K562 (cell line): Measurements from ENCODE around the gene SLC49A4. TPM values are rescaled to one million over a fixed set of nuclear protein-coding genes. Genes with fewer than 3 reads are reported as not detected.

Experiments
- ATAC-seq: fragments of 200-7000 bp; cut with Tn5 transposase; 3 replicates; pipeline ENCODE4 v1.9.1; 2020; ENCODE audit warnings: moderate library complexity
- BruUV-seq: library from RNA; stranded (reverse); fragments of 400-500 nt; replicated peaks from 2 replicates; lab custom pipeline; 2021; lab: Mats Ljungman, UMichigan
- CTCF ChIA-PET: fragments of 300-600 bp; formaldehyde crosslinking; extraction: SDS; loops from one replicate; lab custom pipeline; 2021; ENCODE audit warnings: low intra/inter-chr PET ratio; lab: Yijun Ruan, JAX
- POLR2A ChIA-PET: fragments of 300-600, 350-650 bp; sonication (Branson Sonifier 250); formaldehyde crosslinking; extraction: SDS; loops from one replicate; lab custom pipeline; 2021; ENCODE audit warnings: antibody characterized with exemption, inconsistent platforms; lab: Yijun Ruan, JAX
- DNase-seq, 4 experiments: peaks; one replicate each; pipeline versions ENCODE4 v3.0.0 to v3.0.0-alpha.2; 2011 to 2018; ENCODE audit warnings: low spot score in 3 of 4, mixed read lengths in 3 of 4; ENCODE audit errors: extremely low read depth in 1 of 4
- FAIRE-seq: peaks from 2 replicates; lab custom pipeline; 2011; peaks lifted over from hg19 to GRCh38; lab: Jason Lieb, UNC
- H2AFZ ChIP-seq: 2 replicates; pipeline ENCODE4 v1.6.0; 2011; ENCODE audit warnings: low read depth, low read length, control low read depth, inconsistent platforms
- H3K27ac ChIP-seq: fragments of 200-600 bp; 3 replicates; pipeline ENCODE4 v1.8.0; 2011; ENCODE audit warnings: low read depth, mild to moderate bottlenecking, control low read depth, inconsistent platforms, low read length, moderate library complexity, mixed read lengths; ENCODE audit errors: extremely low read depth
- H3K27me3 ChIP-seq, 2 experiments: fragments of 300-600 bp in 1 of 2; 2 replicates in 1 of 2; 3 replicates in 1 of 2; pipeline versions ENCODE4 v1.6.0 to v1.8.0; 2011; ENCODE audit warnings: inconsistent platforms in 2 of 2, low read length in 2 of 2, mild to moderate bottlenecking in 1 of 2, mixed read lengths in 1 of 2, moderate library complexity in 1 of 2; ENCODE audit not compliant: control insufficient read depth in 2 of 2, insufficient read depth in 2 of 2
- H3K36me3 ChIP-seq: fragments of 300-600 bp; 3 replicates; pipeline ENCODE4 v1.8.0; 2011; ENCODE audit warnings: mild to moderate bottlenecking, low read length, inconsistent platforms; ENCODE audit not compliant: control insufficient read depth, insufficient read depth
- H3K4me1 ChIP-seq, 2 experiments: fragments of 200-600 bp in 1 of 2; replicated peaks in 1 of 2; 2 replicates in 1 of 2; 3 replicates in 1 of 2; pipeline versions ENCODE4 v1.5.1 to v1.8.0; 2011; ENCODE audit warnings: inconsistent platforms in 2 of 2, low read length in 2 of 2, mild to moderate bottlenecking in 1 of 2, mixed read lengths in 1 of 2, moderate library complexity in 1 of 2; ENCODE audit not compliant: control insufficient read depth in 2 of 2, insufficient read depth in 2 of 2
- H3K4me2 ChIP-seq: 2 replicates; pipeline ENCODE4 v1.6.1; 2011; ENCODE audit warnings: low read length, control low read depth, inconsistent platforms, mixed read lengths; ENCODE audit not compliant: insufficient read depth
- H3K4me3 ChIP-seq: fragments of 200-600 bp; sonication (generic), shearing (Covaris generic); 2 replicates; pipeline ENCODE4 v1.5.1; 2016; ENCODE audit warnings: control low read depth, inconsistent platforms
- H3K79me2 ChIP-seq: fragments of 200-600 bp; 3 replicates; pipeline ENCODE4 v1.8.0; 2011; ENCODE audit warnings: low read length, inconsistent platforms; ENCODE audit not compliant: control insufficient read depth, insufficient read depth
- H3K9ac ChIP-seq, 2 experiments: 2 replicates each; pipeline versions ENCODE4 v1.6.0 to v1.6.1; 2011; ENCODE audit warnings: low read depth in 2 of 2, low read length in 2 of 2, control low read depth in 1 of 2, inconsistent platforms in 1 of 2, mild to moderate bottlenecking in 1 of 2, mixed read lengths in 1 of 2; ENCODE audit not compliant: insufficient read depth in 1 of 2
- H3K9me1 ChIP-seq: one replicate; pipeline ENCODE4 v1.6.0; 2011; ENCODE audit warnings: inconsistent platforms, mild to moderate bottlenecking, low read length, moderate library complexity; ENCODE audit not compliant: control insufficient read depth, insufficient read depth
- H3K9me3 ChIP-seq: replicated peaks from 2 replicates; pipeline ENCODE4 v1.5.1; 2011; ENCODE audit warnings: low read depth, low read length, inconsistent platforms; ENCODE audit not compliant: control insufficient read depth, insufficient read depth
- H4K20me1 ChIP-seq: replicated peaks from 2 replicates; pipeline ENCODE4 v1.6.1; 2011; ENCODE audit warnings: low read length, inconsistent platforms, mixed read lengths; ENCODE audit not compliant: control insufficient read depth, insufficient read depth
- ATF1 ChIP-seq, 2 experiments: fragments of 450-650 bp in 1 of 2; IDR thresholded peaks; 2 replicates each; pipeline ENCODE4 v1.6.1; 2016; ENCODE audit warnings: missing compliant biosample characterization in 1 of 2, missing genetic modification characterization in 1 of 2
- EP400 ChIP-seq: fragments of 450-650 bp; IDR thresholded peaks from 2 replicates; pipeline ENCODE4 v1.6.1; 2017; ENCODE audit warnings: antibody characterized with exemption, mild to moderate bottlenecking, moderate library complexity
- ERF ChIP-seq: fragments of 450-650 bp; formaldehyde crosslinking; IDR thresholded peaks from 2 replicates; pipeline ENCODE4 v1.4.0; 2020; ENCODE audit warnings: mild to moderate bottlenecking, mixed read lengths
- HDAC6 ChIP-seq: IDR thresholded peaks from 2 replicates; pipeline ENCODE4 v1.6.1; 2012; ENCODE audit warnings: low read depth, mild to moderate bottlenecking, control low read depth, inconsistent platforms, low read length, moderate library complexity
- HMGN3 ChIP-seq: IDR thresholded peaks from 2 replicates; pipeline ENCODE4 v1.6.1; 2011; ENCODE audit warnings: borderline replicate concordance, low read depth, mild to moderate bottlenecking, mixed read lengths, low read length; ENCODE audit not compliant: insufficient read length; ENCODE audit errors: extremely low read depth
- MED1 ChIP-seq: sonication (generic); formaldehyde crosslinking; IDR thresholded peaks from 2 replicates; pipeline ENCODE4 v1.8.1; 2023; ENCODE audit warnings: missing genetic modification reagents, borderline replicate concordance
- POLR2AphosphoS5 ChIP-seq: IDR thresholded peaks from 2 replicates; pipeline ENCODE4 v1.6.1; 2011; ENCODE audit warnings: mild to moderate bottlenecking, low read depth, low read length, moderate library complexity; ENCODE audit not compliant: control insufficient read depth, insufficient read depth
- PTRF ChIP-seq: fragments of 450-650 bp; IDR thresholded peaks from 2 replicates; pipeline ENCODE4 v1.6.1; 2016; ENCODE audit warnings: mild to moderate bottlenecking, missing genetic modification characterization, missing compliant biosample characterization
- SRSF1 ChIP-seq: fragments of 200-400 bp; formaldehyde crosslinking; IDR thresholded peaks from 2 replicates; pipeline ENCODE4 v1.6.1; 2017; ENCODE audit warnings: mild to moderate bottlenecking, low read depth, low read length, moderate library complexity
- WHSC1 ChIP-seq: IDR thresholded peaks from one replicate; pipeline ENCODE4 v1.6.1; 2012; ENCODE audit warnings: low read length, control low read depth, inconsistent platforms
- ZNF263 ChIP-seq: sonication (generic); formaldehyde crosslinking; IDR thresholded peaks from 2 replicates; pipeline ENCODE4 v1.8.0; 2022; ENCODE audit warnings: mild to moderate bottlenecking, missing genetic modification reagents, borderline replicate concordance
- ZNF695 ChIP-seq: fragments of 450-650 bp; formaldehyde crosslinking; IDR thresholded peaks from 2 replicates; pipeline ENCODE4 v1.4.0; 2020; ENCODE audit warnings: mild to moderate bottlenecking, moderate library complexity
- ZNF75A ChIP-seq: fragments of 450-650 bp; formaldehyde crosslinking; IDR thresholded peaks from 2 replicates; pipeline ENCODE4 v1.4.0; 2020; ENCODE audit warnings: mild to moderate bottlenecking
- ZNF830 ChIP-seq: fragments of 250-450 bp; sonication (Bioruptor Pico); IDR thresholded peaks from 2 replicates; pipeline ENCODE4 v1.5.0; 2021; ENCODE audit warnings: mild to moderate bottlenecking
- WGBS: fragments of 100-300 bp; shearing (Covaris generic); methylation state at CpG from one replicate; pipeline ENCODE4 v1.1.6; 2016; ENCODE audit warnings: low coverage, mixed read lengths; ENCODE audit not compliant: insufficient coverage; ENCODE audit errors: missing lambda C conversion rate; 5-methylcytosine and 5-hydroxymethylcytosine counted together
- in situ Hi-C: fragments of 300-500 bp; cut with MboI; formaldehyde crosslinking; loops from 4 replicates; pipeline ENCODE4 v1.15.0; 2018; ENCODE audit warnings: inconsistent platforms, mixed read lengths
- intact Hi-C: fragments of 100-400 bp; cut with micrococcal nuclease; formaldehyde crosslinking; loops from 2 replicates; pipeline ENCODE4 v1.14.2; 2022
- polyA plus RNA-seq, 8 experiments: library from polyadenylated mRNA; depleted of rRNA in 4 of 8; stranded (reverse) in 5 of 8; unstranded in 3 of 8; fragments of >200 nt; fragmentation: Nextera tagmentation in 2 of 8; fragmentation: Illumina TruSeq in 1 of 8; extraction: Ambion mirVana in 2 of 8; extraction: Trizol in 1 of 8; gene quantifications; 2 replicates each; pipeline versions ENCODE4 v1.2.1 to v1.2.3, GENCODE V29; 2011 to 2014; ENCODE audit warnings: inconsistent platforms in 1 of 8, missing spikeins in 1 of 8
- total RNA-seq, 7 experiments: library from RNA; depleted of rRNA in 6 of 7; stranded (reverse); fragments of >200 nt in 6 of 7; fragmentation: Illumina TruSeq in 2 of 7; extraction: Trizol in 2 of 7; gene quantifications; 2 replicates each; pipeline versions ENCODE4 v1.2.1 to v1.2.3, GENCODE V29; 2011 to 2021; ENCODE audit warnings: low replicate concordance in 1 of 7
- TF ChIP-seq, protein P1 (sequence below): sonication (generic); formaldehyde crosslinking; IDR thresholded peaks from 2 replicates; pipeline ENCODE4 v1.8.1; 2023; ENCODE audit warnings: mild to moderate bottlenecking, missing genetic modification reagents
- TF ChIP-seq, protein P2 (sequence below): fragments of 250-450 bp; sonication (Bioruptor Pico); IDR thresholded peaks from 2 replicates; pipeline ENCODE4 v1.8.0; 2022; ENCODE audit warnings: moderate library complexity, mild to moderate bottlenecking, inconsistent platforms
- TF ChIP-seq, protein P3 (sequence below): fragments of 450-650 bp; IDR thresholded peaks from 2 replicates; pipeline ENCODE4 v1.6.1; 2016; ENCODE audit warnings: missing biosample characterization, missing genetic modification characterization

Gene SLC49A4
- total and polyA plus RNA-seq, 9 of the 15 experiments (the other 6 are each of a cell fraction or from before 2014, with no cell fraction given) = 0.15 to 1.3 (median 0.83) TPM

DNA sequence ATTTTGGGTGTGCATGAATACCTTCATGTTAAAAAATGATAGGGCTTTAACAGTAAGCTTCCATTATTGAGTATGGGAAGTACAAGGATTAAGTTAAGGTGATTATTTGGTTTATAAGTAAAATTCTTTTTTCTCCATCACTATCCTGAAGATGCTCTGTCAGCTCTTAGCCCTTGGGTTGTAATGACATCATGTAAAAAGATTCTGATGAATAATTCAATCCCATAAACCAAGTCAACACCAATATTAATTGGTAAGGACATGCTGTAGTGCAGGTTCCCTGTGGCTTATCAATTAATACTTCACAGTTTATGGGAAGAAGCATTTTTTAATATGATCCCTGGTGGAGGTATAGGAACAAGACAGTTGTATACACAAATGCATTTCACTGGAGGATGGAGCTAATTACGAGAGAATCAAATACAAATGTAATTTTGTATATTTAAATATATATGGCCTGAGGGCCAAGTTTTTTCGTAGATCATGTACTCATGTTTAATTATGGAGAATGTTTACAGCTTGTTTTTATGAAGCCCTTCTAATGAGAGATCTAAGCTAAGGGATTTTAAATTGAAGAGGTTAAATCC lies 87.6 kb downstream of the SLC49A4 start (continued):
- TF ChIP-seq ZNF695 (CRISPR knock-in tag) (no peak), SRSF1 (no peak), PTRF (tag) (no peak)
- TF ChIP-seq, protein P1, sequence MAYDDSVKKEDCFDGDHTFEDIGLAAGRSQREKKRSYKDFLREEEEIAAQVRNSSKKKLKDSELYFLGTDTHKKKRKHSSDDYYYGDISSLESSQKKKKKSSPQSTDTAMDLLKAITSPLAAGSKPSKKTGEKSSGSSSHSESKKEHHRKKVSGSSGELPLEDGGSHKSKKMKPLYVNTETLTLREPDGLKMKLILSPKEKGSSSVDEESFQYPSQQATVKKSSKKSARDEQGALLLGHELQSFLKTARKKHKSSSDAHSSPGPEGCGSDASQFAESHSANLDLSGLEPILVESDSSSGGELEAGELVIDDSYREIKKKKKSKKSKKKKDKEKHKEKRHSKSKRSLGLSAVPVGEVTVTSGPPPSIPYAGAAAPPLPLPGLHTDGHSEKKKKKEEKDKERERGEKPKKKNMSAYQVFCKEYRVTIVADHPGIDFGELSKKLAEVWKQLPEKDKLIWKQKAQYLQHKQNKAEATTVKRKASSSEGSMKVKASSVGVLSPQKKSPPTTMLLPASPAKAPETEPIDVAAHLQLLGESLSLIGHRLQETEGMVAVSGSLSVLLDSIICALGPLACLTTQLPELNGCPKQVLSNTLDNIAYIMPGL (CRISPR knock-in tag) = no peak
- TF ChIP-seq, protein P2, sequence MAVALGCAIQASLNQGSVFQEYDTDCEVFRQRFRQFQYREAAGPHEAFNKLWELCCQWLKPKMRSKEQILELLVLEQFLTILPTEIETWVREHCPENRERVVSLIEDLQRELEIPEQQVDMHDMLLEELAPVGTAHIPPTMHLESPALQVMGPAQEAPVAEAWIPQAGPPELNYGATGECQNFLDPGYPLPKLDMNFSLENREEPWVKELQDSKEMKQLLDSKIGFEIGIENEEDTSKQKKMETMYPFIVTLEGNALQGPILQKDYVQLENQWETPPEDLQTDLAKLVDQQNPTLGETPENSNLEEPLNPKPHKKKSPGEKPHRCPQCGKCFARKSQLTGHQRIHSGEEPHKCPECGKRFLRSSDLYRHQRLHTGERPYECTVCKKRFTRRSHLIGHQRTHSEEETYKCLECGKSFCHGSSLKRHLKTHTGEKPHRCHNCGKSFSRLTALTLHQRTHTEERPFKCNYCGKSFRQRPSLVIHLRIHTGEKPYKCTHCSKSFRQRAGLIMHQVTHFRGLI (CRISPR knock-in tag) = no peak

DNA sequence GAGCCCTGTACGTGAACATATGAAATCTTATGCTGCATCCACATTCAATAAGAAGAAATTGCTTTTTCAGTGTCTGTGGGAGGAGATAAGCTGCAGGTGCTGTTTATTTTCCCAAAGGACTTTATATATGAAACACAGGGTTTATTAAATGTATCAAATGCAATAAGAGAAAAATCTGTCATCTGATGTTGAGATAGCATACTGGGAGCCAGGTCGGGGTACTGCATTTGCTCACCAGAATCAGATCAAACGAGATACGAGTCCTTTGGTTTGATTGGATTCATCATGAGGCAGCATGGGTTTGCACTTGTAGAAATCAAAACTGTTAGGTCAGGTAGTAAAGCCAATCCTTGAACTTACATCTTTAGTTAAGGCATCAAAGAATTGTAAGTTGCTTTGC lies 91.4 kb downstream of the SLC49A4 start:
- in situ Hi-C loops = no loop called here
- TF ChIP-seq, protein P3, sequence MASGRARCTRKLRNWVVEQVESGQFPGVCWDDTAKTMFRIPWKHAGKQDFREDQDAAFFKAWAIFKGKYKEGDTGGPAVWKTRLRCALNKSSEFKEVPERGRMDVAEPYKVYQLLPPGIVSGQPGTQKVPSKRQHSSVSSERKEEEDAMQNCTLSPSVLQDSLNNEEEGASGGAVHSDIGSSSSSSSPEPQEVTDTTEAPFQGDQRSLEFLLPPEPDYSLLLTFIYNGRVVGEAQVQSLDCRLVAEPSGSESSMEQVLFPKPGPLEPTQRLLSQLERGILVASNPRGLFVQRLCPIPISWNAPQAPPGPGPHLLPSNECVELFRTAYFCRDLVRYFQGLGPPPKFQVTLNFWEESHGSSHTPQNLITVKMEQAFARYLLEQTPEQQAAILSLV (tag) = no peak
- TF ChIP-seq ZNF830 (CRISPR knock-in tag) = no peak
- TF ChIP-seq ERF (CRISPR knock-in tag) = no peak
- TF ChIP-seq ZNF75A (CRISPR knock-in tag) = no peak
- TF ChIP-seq ATF1 (CRISPR knock-in tag; IDR thresholded peaks at IDR 0.05) = no peak
- TF ChIP-seq ATF1 (tag; IDR thresholded peaks at IDR 0.05) = no peak
- TF ChIP-seq HDAC6 = no peak
- no peak for TF ChIP-seq HMGN3
- no peak for TF ChIP-seq ZNF263
- TF ChIP-seq POLR2AphosphoS5 = no peak
- TF ChIP-seq EP400 = no peak
- TF ChIP-seq MED1 = no peak
- TF ChIP-seq WHSC1 = no peak

More for the DNA sequence above, 91.4 kb downstream of the SLC49A4 start:
- Histone ChIP-seq H3K4me3 (no peak overlapping the region), H3K4me1 (no peaks in the 10 kb centered on the region), H3K9ac (no peak overlapping the region), H3K27ac (no peak overlapping the region), H3K4me2 (no peak overlapping the region), H3K27me3 (peaks cover 8 to 19% of the 10 kb centered on the region in 2 experiments; a peak in 4 of 5 replicates), H4K20me1 (no peaks in the 10 kb centered on the region), H3K9me1 (no peaks in the 10 kb centered on the region), H3K79me2 (no peaks in the 10 kb centered on the region), H3K9me3 (no peaks in the 10 kb centered on the region), H3K36me3 (no peaks in the 10 kb centered on the region), H2AFZ (no peak overlapping the region)
- WGBS = 2% methylated on average over 4 of the region's 4 CpGs
- POLR2A ChIA-PET = no interaction called here
- FAIRE-seq (no peak), DNase-seq (no peak), ATAC-seq (no peak)
- intact Hi-C loops = no loop called here
- CTCF ChIA-PET = no interaction called here
- no TSS peak for BruUV-seq
